ENCODE data around the gene PSG3.
"Not testable (repeated sequence)": the region's sequence is repeated elsewhere in the genome, so short reads cannot be mapped to it uniquely, and the experiment has no call there.

Gene PSG3
- 0 reads per million in 4 donors for total RNA-seq

GRCh38 chr19:42740381-42740780, at the start of gene PSG3:
TSS of gene PSG3 (minus strand) at chr19:42740481. CDS start at chr19:42740384, 97 bp downstream.
- not testable (repeated sequence) for DNase-seq

GRCh38 chr19:42788766-42789165, 48.5 kb upstream of the PSG3 start:
- not testable (repeated sequence) for DNase-seq

DNA sequence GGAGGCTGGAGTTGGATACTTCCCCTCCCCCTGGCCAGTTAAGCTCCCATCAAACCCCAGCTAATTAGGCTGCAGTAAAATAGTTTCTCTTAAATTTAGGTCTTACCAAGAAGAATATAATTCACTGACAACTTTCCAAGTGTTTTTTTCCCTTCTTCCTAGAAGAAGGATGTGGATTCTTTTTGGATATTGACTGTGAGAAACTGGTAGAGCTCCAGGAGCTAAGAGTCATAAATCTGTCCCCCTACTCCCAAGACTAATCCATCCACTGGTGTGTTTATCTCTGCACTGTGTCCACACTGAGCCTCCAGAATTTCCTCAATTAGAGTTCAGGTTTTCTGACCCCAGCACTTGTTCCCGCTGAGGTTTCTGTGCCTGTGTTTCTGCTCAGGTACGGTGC, 47.5 kb upstream of the PSG3 start:
- DNase-seq, result not testable (repeated sequence)

- DNase-seq, result peak in 2 of 5 donors; percentile 11
Observed at GRCh38 chr19:42776750-42777612, 36.7 kb upstream of the PSG3 start.

- not testable (repeated sequence) for DNase-seq
Observed at GRCh38 chr19:42774510-42775158, 34.4 kb upstream of the PSG3 start.

DNA sequence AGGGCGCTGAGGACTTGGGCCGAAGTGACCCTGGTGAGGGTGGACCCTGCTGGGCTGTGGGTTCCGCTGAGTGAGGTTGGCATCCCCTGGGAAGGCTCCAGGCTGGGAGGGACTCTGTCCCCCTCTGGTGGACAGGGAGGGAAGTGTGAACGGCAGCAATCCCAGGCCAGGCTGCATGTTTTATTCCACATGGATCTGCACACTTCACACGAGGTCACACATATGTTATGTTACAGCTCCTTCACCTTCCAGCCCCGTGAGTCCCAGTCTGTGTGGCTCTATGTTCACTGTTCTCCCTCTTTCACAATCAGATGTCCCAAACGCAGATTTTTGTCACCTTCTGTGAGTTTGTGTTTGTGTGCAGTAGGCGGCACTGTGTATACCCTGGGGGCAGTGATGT, 27.0 kb upstream of the PSG3 start:
- not testable (repeated sequence) for DNase-seq

DNA sequence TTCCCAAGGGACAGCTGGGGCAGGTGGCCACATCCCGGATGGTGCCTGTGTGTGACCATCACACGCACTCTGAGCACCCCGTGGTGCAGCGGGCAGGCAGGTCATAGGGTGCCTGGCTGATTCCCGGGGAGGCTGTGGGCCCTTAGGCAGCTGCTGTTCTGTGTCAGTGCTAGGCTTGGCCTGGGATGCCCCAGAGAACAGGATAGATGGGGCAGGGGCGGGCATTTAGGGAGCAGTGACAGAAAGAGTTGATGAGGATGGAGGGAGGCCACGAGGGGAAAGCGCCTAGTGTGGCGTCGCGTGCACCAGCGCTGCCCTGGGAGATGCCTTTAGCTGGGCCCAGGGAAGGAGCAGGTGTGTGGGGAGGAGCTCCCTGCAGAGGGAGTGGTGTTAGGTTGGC, 26.6 kb upstream of the PSG3 start:
- not testable (repeated sequence) for DNase-seq

GRCh38 chr19:42764836-42765235, 24.6 kb upstream of the PSG3 start:
- no peak for DNase-seq

DNA sequence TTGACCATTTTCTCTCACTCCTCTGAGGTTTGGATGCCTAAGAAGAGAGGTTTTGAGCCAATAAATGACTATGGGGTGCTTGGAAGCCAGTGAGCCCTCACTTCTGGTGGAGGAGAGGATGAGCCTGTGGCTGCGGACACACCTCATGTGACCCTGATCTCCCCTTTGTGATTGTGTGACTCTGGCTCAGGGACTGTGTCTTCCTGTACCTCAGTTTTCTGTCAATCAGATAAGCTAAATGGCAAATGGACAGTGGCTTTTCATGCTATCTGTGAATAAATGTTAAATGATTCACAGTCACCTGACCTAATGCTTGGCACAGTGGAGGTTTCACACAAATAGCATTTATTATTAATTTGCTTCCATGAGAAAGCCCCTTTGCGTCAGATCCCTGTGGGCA, 22.5 kb upstream of the PSG3 start:
- no peak for DNase-seq

DNA sequence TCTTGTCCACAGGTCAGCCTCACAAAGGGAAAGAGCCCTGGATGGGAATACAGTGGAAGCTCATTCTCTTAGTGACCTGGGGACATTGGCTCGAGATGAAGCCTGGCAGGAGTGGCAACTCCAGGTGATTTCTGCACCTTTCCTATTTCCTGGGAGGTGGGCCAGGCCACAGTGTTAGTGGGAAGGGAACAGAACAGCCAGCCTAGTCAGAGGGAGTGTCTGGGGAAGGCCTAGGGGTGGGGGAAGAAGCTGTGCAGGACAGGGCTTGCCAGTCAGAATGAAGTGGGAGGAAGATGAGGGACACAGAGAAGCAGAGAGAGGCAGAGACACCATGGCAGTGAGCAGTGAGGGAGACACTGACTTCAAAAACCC, 21.6 kb upstream of the PSG3 start:
- DNase-seq, result not testable (repeated sequence)

DNA sequence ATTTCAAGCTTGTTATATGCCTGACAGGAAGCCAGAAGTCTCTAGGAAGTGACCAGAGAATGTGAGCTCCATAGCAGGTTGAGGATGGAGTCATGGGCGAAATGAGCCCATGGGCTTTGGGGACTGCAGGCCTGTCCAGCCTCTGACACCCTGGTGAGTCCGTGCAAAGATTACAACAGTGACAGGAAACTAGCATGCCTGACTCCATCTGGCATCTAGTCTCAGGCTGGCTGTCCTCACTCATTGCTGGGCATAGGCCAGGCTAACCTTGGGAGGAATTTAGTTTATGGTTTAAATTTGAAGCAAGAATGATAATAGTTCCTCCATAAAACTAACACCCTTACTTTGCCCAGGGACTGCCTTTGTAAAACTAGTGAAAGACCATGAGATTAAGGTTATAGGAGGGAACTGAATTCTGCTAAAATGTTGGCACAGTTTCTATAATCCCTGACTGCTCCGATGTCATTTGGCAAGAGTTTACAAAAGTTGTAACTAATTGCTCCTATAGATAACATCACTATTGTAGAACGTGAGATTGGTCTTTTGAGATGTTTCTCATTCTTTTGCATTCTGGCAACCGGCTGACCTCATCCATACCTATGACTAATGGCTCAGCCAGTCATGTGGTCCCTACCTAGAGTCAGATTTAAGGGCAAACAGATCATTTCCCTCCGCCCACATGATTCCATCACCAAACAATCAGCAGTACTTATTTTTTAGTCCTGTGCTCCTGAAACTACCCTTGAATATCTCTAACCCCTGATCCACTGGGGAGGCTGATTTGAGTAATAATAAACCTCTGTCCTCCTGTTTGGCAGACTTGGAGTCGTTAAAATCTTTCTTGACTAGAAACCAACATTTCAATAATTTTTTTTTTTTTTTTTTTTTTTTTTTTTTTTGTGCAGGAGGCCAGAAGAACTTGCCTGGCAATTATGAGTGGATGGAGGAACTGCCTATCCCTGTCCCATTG, 21.0 kb upstream of the PSG3 start:
- not testable (repeated sequence) for DNase-seq

DNA sequence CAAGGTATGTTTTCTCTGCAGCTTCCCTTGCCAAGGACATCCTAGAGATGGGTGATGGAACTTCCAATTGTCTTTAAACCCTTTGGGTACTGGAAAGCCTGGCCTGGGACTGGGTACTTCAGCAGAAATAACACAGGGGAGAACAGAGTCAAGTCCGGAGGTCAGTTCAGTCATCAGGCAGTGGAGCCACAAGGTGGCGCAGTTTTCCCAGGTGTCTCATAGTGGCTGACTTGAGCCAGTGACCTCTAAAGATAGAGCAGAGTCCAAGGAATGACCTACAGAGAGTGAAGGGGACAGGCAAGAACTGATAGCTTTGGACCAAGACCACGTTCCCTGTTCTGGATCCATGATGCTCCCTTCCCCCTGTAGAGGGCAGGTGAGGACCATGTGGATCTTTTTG, 18.4 kb upstream of the PSG3 start:
- not testable (repeated sequence) for DNase-seq

- not testable (repeated sequence) for DNase-seq
Observed at GRCh38 chr19:42752246-42752645, 12.0 kb upstream of the PSG3 start.

DNA sequence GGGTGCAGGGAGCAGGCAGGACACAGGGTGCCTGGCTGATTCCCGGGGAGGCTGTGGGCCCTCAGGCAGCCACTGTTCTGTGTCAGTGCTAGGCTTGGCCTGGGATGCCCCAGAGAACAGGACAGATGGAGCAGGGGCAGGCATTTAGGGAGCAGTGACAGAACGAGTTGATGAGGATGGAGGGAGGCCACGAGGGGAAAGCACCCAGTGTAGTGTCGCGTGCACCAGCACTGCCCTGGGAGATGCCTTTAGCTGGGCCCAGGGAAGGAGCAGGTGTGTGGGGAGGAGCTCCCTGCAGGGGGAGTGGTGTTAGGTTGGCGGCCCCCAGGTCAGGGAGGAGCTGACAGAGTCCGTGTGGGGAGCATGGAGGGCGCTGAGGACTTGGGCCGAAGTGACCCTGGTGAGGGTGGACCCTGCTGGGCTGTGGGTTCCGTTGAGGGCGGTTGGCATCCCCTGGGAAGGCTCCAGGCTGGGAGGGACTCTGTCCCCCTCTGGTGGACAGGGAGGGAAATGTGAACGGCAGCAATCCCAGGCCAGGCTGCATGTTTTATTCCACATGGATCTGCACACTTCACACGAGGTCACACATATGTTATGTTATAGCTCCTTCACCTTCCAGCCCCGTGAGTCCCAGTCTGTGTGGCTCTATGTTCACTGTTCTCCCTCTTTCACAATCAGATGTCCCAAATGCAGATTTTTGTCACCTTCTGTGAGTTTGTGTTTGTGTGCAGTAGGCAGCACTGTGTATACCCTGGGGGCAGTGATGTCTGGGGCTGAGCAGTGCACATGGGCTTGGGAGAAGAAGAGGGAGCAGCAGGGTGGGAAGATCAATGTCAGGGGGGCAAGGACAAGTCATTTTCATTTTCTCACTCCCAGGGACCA, 1.7 kb upstream of the PSG3 start:
- DNase-seq, result not testable (repeated sequence)

DNA sequence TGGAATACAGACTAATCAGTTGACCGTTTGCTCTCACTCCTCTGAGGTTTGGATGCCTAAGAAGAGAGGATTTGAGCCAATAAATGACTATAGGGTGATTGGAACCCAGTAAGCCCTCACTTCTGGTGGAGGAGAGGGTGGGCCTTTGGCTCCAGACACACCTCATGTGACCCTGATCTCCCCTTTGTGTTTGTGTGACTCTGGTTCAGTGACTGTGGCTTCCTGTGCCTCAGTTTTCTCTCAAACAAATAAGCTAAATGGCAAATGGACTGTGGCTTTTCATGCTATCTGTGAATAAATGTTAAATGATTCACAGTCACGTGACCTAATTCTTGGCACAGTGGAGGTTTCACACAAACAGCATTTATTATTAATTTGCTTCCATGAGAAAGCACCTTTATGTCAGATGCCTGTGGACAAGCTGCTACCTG, 2.7 kb downstream of the PSG3 start:
- DNase-seq, result not testable (repeated sequence)

GRCh38 chr19:42728341-42728740, 11.9 kb downstream of the PSG3 start:
- DNase-seq, result not testable (repeated sequence)

DNA sequence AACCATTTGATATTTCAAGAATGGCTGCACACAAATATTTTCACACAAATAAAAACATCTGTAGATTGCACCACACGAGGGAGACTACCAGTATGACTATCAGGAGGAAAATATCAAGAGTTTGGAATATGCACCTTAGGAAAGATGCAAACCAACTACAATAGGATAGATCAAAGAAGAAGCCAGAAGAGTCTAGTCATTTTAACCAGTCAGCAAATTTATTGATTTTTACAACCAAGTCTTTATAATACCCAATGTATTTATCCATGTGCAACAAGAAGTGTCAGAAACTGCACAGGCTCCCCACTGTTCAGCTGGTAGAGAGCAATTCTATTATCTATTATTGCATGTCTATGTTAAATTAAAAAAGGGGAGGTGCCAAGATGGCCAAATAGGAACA, 26.3 kb downstream of the PSG3 start:
- DNase-seq, result not testable (repeated sequence)

GRCh38 chr19:42712753-42713152, 27.5 kb downstream of the PSG3 start:
- not testable (repeated sequence) for DNase-seq

DNA sequence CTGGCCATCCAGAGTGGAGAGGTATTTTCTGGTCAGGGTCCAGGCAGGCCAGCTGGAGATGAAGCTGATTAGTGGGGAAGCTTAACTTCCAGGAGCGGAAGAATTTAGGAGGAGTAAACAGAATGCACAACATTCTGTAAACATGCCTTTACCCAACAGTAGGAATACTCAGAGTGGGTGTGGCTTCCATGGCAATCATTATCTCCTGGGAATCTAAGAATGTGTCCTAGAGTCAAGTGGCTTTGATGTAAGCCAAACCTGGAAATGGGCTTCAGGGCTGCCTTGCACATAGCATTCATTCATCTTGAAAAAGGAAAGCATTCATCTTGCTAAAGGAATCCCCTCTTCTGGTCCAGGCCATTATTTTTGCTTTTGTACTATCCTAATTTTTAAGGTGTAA, 29.3 kb downstream of the PSG3 start:
- DNase-seq, result not testable (repeated sequence)

DNA sequence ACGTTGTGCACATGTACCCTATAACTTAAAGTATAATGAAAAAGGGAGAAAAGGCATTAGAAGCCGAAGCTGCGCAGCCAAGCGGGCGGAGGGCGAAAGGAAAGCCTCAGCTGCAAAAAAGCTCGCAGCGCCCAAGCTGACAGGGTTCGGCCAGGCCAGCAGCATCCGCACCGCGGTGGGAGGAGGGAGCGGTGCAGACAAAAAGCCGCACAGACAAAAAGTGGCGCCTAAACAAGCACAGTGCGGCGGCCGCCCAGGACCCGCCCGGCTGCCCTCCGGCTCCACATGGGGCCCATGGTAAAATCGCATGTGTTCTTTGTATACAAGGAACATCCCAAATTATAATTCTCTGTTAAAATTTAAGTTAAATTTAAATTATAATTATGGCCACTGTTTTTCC, 42.4 kb downstream of the PSG3 start:
- no peak for DNase-seq

DNA sequence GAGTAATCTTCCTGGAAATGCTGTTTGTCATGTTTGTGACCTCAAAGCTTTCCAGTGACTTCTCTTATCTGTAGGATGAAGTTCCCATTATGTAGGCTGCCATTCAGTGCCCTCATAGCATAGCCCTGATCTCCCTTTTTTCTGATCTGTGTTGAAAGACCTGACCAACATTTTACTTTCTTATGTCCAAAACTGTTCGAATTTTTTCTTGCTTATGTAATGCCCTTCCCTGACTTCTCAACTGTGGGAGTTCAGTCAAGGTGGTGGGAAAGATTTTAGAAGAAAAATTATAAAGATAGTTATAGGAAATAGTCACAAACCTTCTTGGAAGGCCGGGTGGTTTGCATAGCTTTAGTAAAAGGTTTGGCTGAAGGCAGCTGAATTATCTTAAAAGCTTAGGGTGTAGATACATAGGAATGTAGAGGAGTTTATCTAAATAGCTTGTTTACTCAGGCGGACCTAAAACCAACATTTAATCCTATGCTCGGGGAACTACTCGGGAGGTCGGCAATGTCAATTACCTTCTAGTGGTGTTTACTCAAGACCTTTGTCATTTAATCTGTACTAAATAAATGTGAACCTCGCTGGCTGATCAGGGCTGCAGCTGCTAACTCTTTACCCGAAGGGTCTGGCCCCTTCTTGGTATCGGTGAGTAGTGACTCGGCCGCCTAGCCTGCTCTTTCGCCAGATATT, 44.3 kb downstream of the PSG3 start:
- DNase-seq, result no peak

All from T-helper 1 cell (primary cell).